HG03060 (cell line): ENCODE measurements around the gene PCYT2.

Experiments used
- ATAC-seq: cut with Tn5 transposase; IDR thresholded peaks from one replicate; pipeline ENCODE4 v1.9.1; 2021; ENCODE audit warnings: low read depth, moderate number of reproducible peaks; ENCODE audit not compliant: unreplicated experiment

Gene PCYT2

GRCh38 chr17:81914103-81914850, 3.1 kb upstream of the PCYT2 start:
- no peak for ATAC-seq

- ATAC-seq, result no peak
Measured at GRCh38 chr17:81913394-81914102, 2.3 kb upstream of the PCYT2 start.

- no peak for ATAC-seq
Measured at GRCh38 chr17:81912441-81913309, 1.5 kb upstream of the PCYT2 start.

GRCh38 chr17:81911969-81912368, 770 bp upstream of the PCYT2 start:
- ATAC-seq, result no peak

- no peak for ATAC-seq
Measured at GRCh38 chr17:81910840-81911276, 341 bp downstream of the PCYT2 start.

GRCh38 chr17:81909966-81910839, 996 bp downstream of the PCYT2 start:
- no peak for ATAC-seq

- ATAC-seq, result no peak
Measured at GRCh38 chr17:81909231-81909630, 2.0 kb downstream of the PCYT2 start.

- ATAC-seq, result no peak
Measured at GRCh38 chr17:81908793-81909192, 2.4 kb downstream of the PCYT2 start.

- ATAC-seq, result no peak
Measured at GRCh38 chr17:81907219-81908145, 3.7 kb downstream of the PCYT2 start.

GRCh38 chr17:81906476-81907218, 4.6 kb downstream of the PCYT2 start:
- ATAC-seq, result no peak

GRCh38 chr17:81905993-81906392, 5.2 kb downstream of the PCYT2 start:
- ATAC-seq, result no peak

GRCh38 chr17:81905424-81905875, 5.7 kb downstream of the PCYT2 start:
- ATAC-seq, result no peak

GRCh38 chr17:81904600-81905423, 6.4 kb downstream of the PCYT2 start:
- ATAC-seq, result no peak

GRCh38 chr17:81903896-81904599, 7.2 kb downstream of the PCYT2 start:
- ATAC-seq, result no peak

GRCh38 chr17:81903415-81903831, 7.8 kb downstream of the PCYT2 start:
- no peak for ATAC-seq

GRCh38 chr17:81902653-81903414, 8.4 kb downstream of the PCYT2 start:
- no peak for ATAC-seq
